ENCODE results near the gene SHROOM2.
"Not testable (repeated sequence)": the region's sequence is repeated elsewhere in the genome, so short reads cannot be mapped to it uniquely, and the experiment has no call there.

SHROOM2 gene

GRCh38 chrX:9842541-9842940, 56.3 kb downstream of the SHROOM2 start:
- no peak for DNase-seq

- DNase-seq = no peak
These were observed 58.8 kb downstream of the SHROOM2 start for GRCh38 chrX:9844936-9845577.

- no peak for DNase-seq
These were observed 59.3 kb downstream of the SHROOM2 start for GRCh38 chrX:9845578-9845952.

- no peak for DNase-seq
These were observed 60.4 kb downstream of the SHROOM2 start for GRCh38 chrX:9846631-9847030.

- DNase-seq = no peak
These were observed 60.8 kb downstream of the SHROOM2 start for GRCh38 chrX:9847071-9847470.

- no peak for DNase-seq
These were observed 62.7 kb downstream of the SHROOM2 start for GRCh38 chrX:9848718-9849479.

- no peak for DNase-seq
These were observed 65.7 kb downstream of the SHROOM2 start for GRCh38 chrX:9851890-9852289.

GRCh38 chrX:9853307-9853706, 67.1 kb downstream of the SHROOM2 start:
- no peak for DNase-seq

GRCh38 chrX:9855561-9856283, 69.5 kb downstream of the SHROOM2 start:
- no peak for DNase-seq

GRCh38 chrX:9856588-9856987, 70.4 kb downstream of the SHROOM2 start:
- no peak for DNase-seq

GRCh38 chrX:9857575-9858474, 71.6 kb downstream of the SHROOM2 start:
- DNase-seq = no peak

- DNase-seq = not testable (repeated sequence)
These were observed 72.5 kb downstream of the SHROOM2 start for GRCh38 chrX:9858684-9859083.

GRCh38 chrX:9859711-9860555, 73.7 kb downstream of the SHROOM2 start:
- no peak for DNase-seq

GRCh38 chrX:9860826-9861225, 74.6 kb downstream of the SHROOM2 start:
- DNase-seq = no peak

GRCh38 chrX:9861711-9862110, 75.5 kb downstream of the SHROOM2 start:
- no peak for DNase-seq

GRCh38 chrX:9862525-9862924, 76.3 kb downstream of the SHROOM2 start:
- no peak for DNase-seq

GRCh38 chrX:9862953-9863352, 76.7 kb downstream of the SHROOM2 start:
- DNase-seq = no peak

GRCh38 chrX:9864011-9864410, 77.8 kb downstream of the SHROOM2 start:
- DNase-seq = peak; percentile 62

GRCh38 chrX:9865804-9866472, 79.7 kb downstream of the SHROOM2 start:
- DNase-seq = no peak

- DNase-seq = no peak
These were observed 80.4 kb downstream of the SHROOM2 start for GRCh38 chrX:9866633-9867032.

GRCh38 chrX:9867226-9867625, 81.0 kb downstream of the SHROOM2 start:
- DNase-seq = no peak

All from hematopoietic multipotent progenitor cell treated with erythropoietin and hydrocortisone succinate and interleukin-3 and kit ligand, for 4 days (in vitro differentiated cells).